GM12892 (cell line): ENCODE results near the gene ARFGAP3.

Experiments
- DNase-seq: peaks from one replicate; pipeline ENCODE4 v3.0.0; 2011; ENCODE audit not compliant: insufficient read length
- FAIRE-seq: peaks from 2 replicates; lab custom pipeline; 2011; peaks lifted over from hg19 to GRCh38; lab: Jason Lieb, UNC
- POLR2A ChIP-seq: IDR thresholded peaks from 2 replicates; pipeline ENCODE4 v1.6.1; 2011; ENCODE audit warnings: low read depth, low read length, control low read depth
- POLR2AphosphoS5 ChIP-seq: IDR thresholded peaks from 2 replicates; pipeline ENCODE4 v1.6.1; 2011; ENCODE audit warnings: low read depth, low read length, control low read depth
- TAF1 ChIP-seq: IDR thresholded peaks from 2 replicates; pipeline ENCODE4 v1.6.1; 2011; ENCODE audit warnings: low read depth, mild to moderate bottlenecking, control low read depth, low read length, borderline replicate concordance

The ARFGAP3 gene

GRCh38 chr22:42856179-42856864 is 751 bp downstream of the ARFGAP3 start:
- no peak for TF ChIP-seq POLR2A
- no peak for TF ChIP-seq TAF1
- no peak for TF ChIP-seq POLR2AphosphoS5
- DNase-seq (peak; percentile 60), FAIRE-seq (peak; percentile 87)

DNA sequence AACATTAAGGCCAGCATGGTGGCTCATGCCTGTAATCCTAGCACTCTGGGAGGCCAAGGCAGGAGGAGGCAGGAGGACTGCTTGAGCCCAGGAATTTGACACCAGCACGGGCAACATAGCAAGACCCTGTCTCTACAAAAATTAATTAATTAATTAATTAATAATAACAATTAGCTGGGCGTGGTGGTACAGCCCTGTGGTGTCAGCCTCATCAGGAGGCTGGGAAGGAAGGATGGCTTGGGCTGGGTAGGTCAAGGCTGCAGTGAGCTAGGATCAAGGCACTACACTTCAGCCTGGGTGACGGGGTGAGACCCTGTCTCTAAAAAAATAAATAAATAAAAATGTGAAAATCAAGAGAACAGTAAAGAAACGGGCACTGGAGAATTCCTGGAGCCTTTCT is 1.4 kb downstream of the ARFGAP3 start:
- FAIRE-seq (peak; percentile 5), DNase-seq (no peak)
- TF ChIP-seq POLR2A (no peak), POLR2AphosphoS5 (no peak), TAF1 (no peak)

DNA sequence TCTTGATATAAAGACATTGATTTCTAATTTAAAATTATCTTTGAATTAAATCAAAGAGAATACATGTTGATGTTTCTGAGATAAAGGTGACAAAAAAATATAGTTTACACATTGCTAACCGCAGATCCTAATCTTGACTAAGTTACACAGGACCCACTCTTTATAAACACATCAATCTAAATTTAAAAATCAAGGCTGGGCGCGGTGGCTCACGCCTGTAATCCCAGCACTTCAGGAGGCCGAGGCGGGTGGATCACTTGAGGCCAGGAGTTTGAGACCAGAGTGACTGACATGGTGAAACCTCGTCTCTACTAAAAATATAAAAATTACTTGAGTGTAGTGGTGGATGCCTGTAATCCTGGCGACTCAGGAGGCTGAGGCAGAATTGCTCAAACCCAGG is 1.9 kb downstream of the ARFGAP3 start:
- TF ChIP-seq TAF1, result no peak
- TF ChIP-seq POLR2A, result no peak
- TF ChIP-seq POLR2AphosphoS5, result no peak
- DNase-seq (no peak), FAIRE-seq (no peak)

DNA sequence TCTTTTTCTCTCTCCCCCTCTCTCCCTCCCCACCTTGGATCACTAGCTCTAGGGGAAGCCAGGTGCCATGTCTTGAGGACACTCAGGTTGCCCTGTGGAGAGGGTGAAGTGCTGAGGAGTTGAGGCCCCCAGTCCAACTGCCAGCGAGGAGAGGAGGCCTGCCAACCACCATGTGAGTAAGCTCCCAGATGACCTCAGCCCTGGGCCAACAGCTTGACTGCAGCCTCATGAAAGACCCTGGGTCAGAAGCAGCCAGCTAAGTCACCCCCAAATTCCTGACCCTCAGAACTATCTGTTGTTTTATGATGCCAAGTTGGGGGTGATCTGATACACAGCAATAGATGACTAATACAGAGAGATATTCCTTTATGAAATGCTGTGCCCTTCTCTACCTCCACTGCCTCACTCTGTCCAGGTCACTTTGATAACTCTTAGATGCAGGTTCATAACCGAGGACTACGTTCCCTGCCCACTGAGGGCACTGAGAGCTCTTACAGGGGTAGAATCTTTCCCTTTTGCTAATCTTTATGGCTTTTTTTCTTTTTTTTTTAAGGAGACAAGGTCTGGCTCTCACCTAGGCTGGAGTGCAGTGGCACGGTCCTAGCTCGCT is 8.0 kb downstream of the ARFGAP3 start:
- TF ChIP-seq TAF1 (no peak), POLR2A (no peak), POLR2AphosphoS5 (no peak)
- DNase-seq, result no peak
- no peak for FAIRE-seq

DNA sequence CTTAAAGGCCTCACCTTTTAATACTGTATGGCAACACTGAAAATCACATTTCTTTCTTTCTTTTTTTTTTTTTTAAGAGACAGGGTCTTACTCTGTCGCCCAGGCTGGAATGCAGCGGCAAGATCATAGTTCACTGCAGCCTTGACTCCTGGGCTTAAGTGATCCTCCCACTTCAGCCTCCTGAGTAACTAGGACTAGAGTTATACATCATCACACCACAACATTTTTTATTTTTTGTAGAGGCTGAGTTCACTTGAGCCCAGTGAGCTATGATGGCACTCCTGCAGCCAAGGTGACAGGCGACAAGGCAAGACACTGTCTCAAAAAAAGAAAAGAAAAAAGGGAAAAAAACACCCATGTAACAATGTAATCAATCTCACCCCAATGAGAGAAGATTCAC is 10.0 kb downstream of the ARFGAP3 start:
- TF ChIP-seq POLR2A (no peak), POLR2AphosphoS5 (no peak), TAF1 (no peak)
- no peak for DNase-seq
- no peak for FAIRE-seq

DNA sequence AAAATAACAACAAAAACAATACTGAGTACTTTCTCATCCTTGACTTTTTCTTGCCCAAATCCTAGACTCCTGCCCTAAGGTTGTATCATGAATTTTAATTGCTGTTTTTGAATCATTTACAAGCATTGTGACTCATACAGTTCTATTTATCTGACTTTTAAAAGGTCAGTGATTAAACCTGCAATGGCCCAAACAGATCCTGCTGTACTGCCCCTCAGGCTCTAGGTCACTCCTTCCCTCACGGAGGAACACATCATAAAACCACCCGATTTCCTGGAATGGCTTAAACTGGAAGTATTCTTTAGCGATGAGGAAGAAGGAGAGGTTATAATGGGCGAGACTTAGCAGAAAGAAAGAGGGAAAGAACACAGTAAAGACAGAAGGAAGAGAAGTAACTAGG is 12.3 kb downstream of the ARFGAP3 start:
- no peak for FAIRE-seq
- TF ChIP-seq POLR2AphosphoS5, result no peak
- no peak for TF ChIP-seq POLR2A
- TF ChIP-seq TAF1, result no peak
- DNase-seq, result no peak

DNA sequence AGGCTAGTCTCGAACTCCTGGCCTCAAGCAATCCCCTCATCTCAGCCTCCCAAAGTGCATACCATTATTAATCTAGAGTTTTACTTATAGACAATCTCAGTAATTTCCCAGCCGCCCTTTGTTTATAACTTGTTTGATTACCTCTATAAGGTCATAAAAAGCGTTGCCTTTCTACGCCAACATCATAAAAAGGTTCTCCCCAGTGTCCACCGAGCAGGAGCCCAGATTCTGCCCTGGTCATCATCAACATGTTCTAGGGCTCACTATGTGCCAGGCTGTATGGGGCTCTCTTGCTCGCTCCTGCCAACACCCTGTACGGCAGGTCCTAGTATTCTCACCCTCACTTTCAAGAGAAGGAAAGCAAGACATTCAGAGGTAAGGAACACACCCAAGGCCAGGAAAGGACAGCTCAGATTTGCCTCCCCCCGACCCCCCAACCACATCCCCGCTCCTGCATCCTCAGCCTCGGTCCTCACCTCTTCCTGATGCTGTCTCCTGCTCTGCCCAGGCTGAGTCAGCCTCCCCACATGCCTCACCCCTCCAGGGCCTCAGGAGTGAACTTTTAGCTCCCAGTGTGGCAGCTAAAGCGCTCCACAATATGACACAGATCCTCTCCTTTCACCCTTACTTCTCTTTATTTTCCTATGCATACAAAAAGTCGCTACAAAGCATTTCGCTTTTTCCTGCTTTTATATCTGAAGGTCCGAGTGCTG is 14.3 kb downstream of the ARFGAP3 start:
- TF ChIP-seq POLR2AphosphoS5 (no peak), POLR2A (no peak), TAF1 (no peak)
- DNase-seq, result no peak
- no peak for FAIRE-seq

DNA sequence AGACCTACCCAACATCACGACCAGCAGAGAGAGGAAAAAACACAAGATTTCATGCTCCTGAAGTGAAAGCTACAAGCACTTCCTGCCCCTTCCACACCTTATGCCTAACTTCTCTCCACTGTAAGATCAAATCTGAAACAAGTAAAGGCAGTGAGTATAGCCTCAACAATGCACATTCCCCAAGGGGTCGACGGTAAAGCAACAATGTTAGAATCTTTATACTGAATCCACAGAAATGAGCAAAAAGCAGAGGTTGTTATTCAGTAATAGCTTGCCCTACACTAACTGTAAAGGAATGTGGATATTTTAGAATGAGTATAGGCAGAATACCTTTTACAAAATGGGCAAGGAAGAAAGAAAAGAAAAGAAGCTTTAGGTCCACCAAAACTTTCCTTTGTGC is 15.6 kb downstream of the ARFGAP3 start:
- no peak for TF ChIP-seq POLR2AphosphoS5
- FAIRE-seq (no peak), DNase-seq (no peak)

DNA sequence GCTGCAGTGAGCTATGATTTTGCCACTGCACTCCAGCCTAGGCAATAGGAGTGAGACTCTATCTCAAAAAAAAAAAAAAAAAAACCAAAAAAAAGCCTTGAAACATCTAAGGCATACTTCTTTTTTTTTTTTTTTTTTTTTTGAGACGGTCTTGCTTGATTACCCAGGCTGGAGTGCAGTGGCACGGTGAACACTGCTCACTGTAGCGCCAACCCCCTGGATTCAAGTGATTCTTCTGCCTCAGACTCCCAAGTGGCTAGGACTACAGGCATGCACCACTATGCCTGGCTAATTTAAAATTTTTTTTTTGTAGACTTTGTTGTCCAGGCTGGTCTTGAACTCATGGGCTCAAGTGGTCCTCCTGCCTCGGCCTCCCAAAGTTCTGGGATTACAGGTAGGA is 19.5 kb downstream of the ARFGAP3 start:
- no peak for FAIRE-seq
- TF ChIP-seq TAF1, result no peak
- TF ChIP-seq POLR2A, result no peak
- TF ChIP-seq POLR2AphosphoS5, result no peak

DNA sequence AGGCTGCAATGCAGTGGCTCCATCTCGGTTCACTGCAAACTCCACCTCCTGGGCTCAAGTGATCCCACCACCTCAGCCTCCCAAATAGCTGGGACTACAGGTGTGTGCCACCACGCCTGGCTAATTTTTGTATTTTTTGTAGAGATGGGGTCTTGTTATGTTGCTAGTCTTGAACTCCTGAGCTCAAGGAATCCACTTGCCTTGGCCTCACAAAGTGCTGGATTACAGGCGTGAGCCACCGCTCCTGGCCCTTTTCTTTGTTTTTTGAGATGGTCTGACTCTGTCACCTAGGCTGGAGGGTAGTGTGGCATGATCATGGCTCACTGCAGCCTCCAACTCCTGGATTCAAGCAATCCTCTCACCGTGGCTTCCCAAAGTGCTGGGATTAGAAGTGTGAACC is 21.0 kb downstream of the ARFGAP3 start:
- TF ChIP-seq POLR2AphosphoS5 (no peak), TAF1 (no peak)
- no peak for FAIRE-seq
- DNase-seq, result no peak

More for the DNA sequence above, 19.5 kb downstream of the ARFGAP3 start:
- no peak for DNase-seq

GRCh38 chr22:42834177-42834949 is 22.7 kb downstream of the ARFGAP3 start:
- TF ChIP-seq POLR2A (no peak), TAF1 (no peak), POLR2AphosphoS5 (no peak)
- peak; percentile 89 for FAIRE-seq
- DNase-seq, result no peak

GRCh38 chr22:42833104-42833503 is 24.0 kb downstream of the ARFGAP3 start:
- peak; percentile 74 for FAIRE-seq
- no peak for DNase-seq
- TF ChIP-seq POLR2AphosphoS5 (no peak), TAF1 (no peak), POLR2A (no peak)

DNA sequence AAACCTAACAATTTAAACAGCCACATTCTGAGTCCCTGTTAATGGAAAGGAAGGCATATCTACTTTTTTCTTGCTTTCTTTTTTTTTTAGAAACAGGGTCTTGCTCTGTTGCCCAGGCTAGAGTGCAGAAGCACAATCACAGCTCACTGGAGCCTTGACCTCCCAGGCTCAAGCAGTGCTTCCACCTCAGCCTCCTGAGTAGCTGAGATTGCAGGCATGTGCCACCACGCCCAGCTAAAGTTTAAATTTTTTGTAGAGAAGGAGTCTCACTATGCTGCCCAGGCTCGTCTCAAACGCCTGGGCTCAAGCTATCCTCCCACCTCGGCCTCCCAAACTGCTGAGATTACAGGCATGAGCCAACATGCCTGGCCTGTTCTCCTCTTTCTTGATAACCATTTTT is 25.4 kb downstream of the ARFGAP3 start:
- TF ChIP-seq POLR2A (no peak), TAF1 (no peak), POLR2AphosphoS5 (no peak)
- DNase-seq, result no peak
- FAIRE-seq, result no peak
